Measurements from ENCODE around the gene TENM3.

GRCh38 chr4:182593402-182593801, 350.2 kb downstream of the TENM3 start:
- TF ChIP-seq EZH2 (IDR thresholded peaks at IDR 0.05) (no peak), POLR2AphosphoS5 (IDR thresholded peaks at IDR 0.05; ENCODE audit: borderline replicate concordance, low read depth, low read length) (no peak), FOXP2 (optimal IDR thresholded peaks at IDR 0.05; ENCODE audit: control extremely low read depth, extremely low read length, insufficient read depth) (no peak)
